A549 (cell line): ENCODE measurements around the gene NLRC5. TPM values are rescaled to one million over a fixed set of nuclear protein-coding genes. Genes with fewer than 3 reads are reported as not detected.

ENCODE experiments used
- ATAC-seq, 2 experiments: fragments of 200-7000 bp in 1 of 2; fragments of >200 bp in 1 of 2; cut with Nextera tagmentation in 1 of 2; cut with Tn5 transposase in 1 of 2; 3 replicates each; pipeline versions ENCODE4 v1.8.0 to v1.9.1; 2018 to 2020; ENCODE audit warnings: mild to moderate bottlenecking in 1 of 2, moderate library complexity in 1 of 2
- CTCF ChIA-PET: fragments of 300-600 bp; sonication (Branson Sonifier 250); formaldehyde crosslinking; extraction: SDS; loops from one replicate; lab custom pipeline; 2021; ENCODE audit warnings: antibody characterized with exemption, inconsistent platforms; lab: Yijun Ruan, JAX
- POLR2A ChIA-PET: fragments of 350-600 bp; formaldehyde crosslinking; extraction: SDS; loops from one replicate; lab custom pipeline; 2021; ENCODE audit warnings: antibody characterized with exemption, inconsistent platforms; lab: Yijun Ruan, JAX
- DNase-seq, 2 experiments: peaks; one replicate each; pipeline versions ENCODE4 v3.0.0 to v3.0.0-alpha.2; 2011 to 2016; ENCODE audit warnings: low read depth in 1 of 2, low spot score in 1 of 2
- FAIRE-seq: peaks from 2 replicates; lab custom pipeline; 2011; peaks lifted over from hg19 to GRCh38; lab: Jason Lieb, UNC
- H3K27ac ChIP-seq, 2 experiments: fragments of >200 bp; sonication (Bioruptor Twin); formaldehyde crosslinking; 3 replicates each; pipeline ENCODE4 v1.5.1; 2016 to 2017
- H3K4me1 ChIP-seq: fragments of >200 bp; sonication (Bioruptor Twin); formaldehyde crosslinking; 3 replicates; pipeline ENCODE4 v1.6.1; 2016
- H3K4me2 ChIP-seq: fragments of >200 bp; sonication (Bioruptor Twin); formaldehyde crosslinking; 3 replicates; pipeline ENCODE4 v1.6.1; 2016
- H3K4me3 ChIP-seq: fragments of >200 bp; sonication (Bioruptor Twin); formaldehyde crosslinking; 3 replicates; pipeline ENCODE4 v1.5.1; 2016
- H3K9me3 ChIP-seq: fragments of >200 bp; sonication (Bioruptor Twin); formaldehyde crosslinking; 3 replicates; pipeline ENCODE4 v1.6.1; 2016
- CBX2 ChIP-seq: fragments of 200-600 bp; sonication (generic); IDR thresholded peaks from 2 replicates; pipeline ENCODE4 v1.6.1; 2016; ENCODE audit warnings: low read depth, mild to moderate bottlenecking, borderline replicate concordance
- CBX8 ChIP-seq: fragments of 200-600 bp; sonication (generic); IDR thresholded peaks from 2 replicates; pipeline ENCODE4 v1.6.1; 2016
- CHD2 ChIP-seq: fragments of 150-350 bp; IDR thresholded peaks from 2 replicates; pipeline ENCODE4 v1.6.1; 2014; ENCODE audit warnings: low read length; ENCODE audit not compliant: partially characterized antibody
- EHMT2 ChIP-seq: fragments of 200-600 bp; sonication (generic); IDR thresholded peaks from 2 replicates; pipeline ENCODE4 v1.6.1; 2016; ENCODE audit warnings: antibody characterized with exemption, low read depth, mild to moderate bottlenecking, moderate library complexity
- EP300 ChIP-seq, 2 experiments: fragments of >200 bp; sonication (Bioruptor Twin); formaldehyde crosslinking; IDR thresholded peaks; 2 replicates in 1 of 2; 3 replicates in 1 of 2; pipeline ENCODE4 v1.6.1; 2016 to 2017
- FOSB ChIP-seq: fragments of 250-450 bp; sonication (Bioruptor Pico); IDR thresholded peaks from 2 replicates; pipeline ENCODE4 v1.5.0; 2020; ENCODE audit warnings: mild to moderate bottlenecking, moderate library complexity
- GATA3 ChIP-seq: IDR thresholded peaks from 2 replicates; pipeline ENCODE4 v1.6.1; 2012; ENCODE audit warnings: borderline replicate concordance
- HOXB5 ChIP-seq: fragments of 250-450 bp; sonication (Bioruptor Pico); IDR thresholded peaks from 2 replicates; pipeline ENCODE4 v1.5.0; 2020; ENCODE audit warnings: mild to moderate bottlenecking, moderate library complexity
- KDM5A ChIP-seq: fragments of 200-600 bp; sonication (generic); IDR thresholded peaks from 2 replicates; pipeline ENCODE4 v1.6.1; 2016; ENCODE audit warnings: antibody characterized with exemption, mild to moderate bottlenecking
- MAFK ChIP-seq: fragments of 450-650 bp; IDR thresholded peaks from 2 replicates; pipeline ENCODE4 v1.6.1; 2014; ENCODE audit not compliant: partially characterized antibody
- MAX ChIP-seq: IDR thresholded peaks from 2 replicates; pipeline ENCODE4 v1.6.1; 2012
- PHF8 ChIP-seq: fragments of 200-600 bp; sonication (generic); IDR thresholded peaks from 2 replicates; pipeline ENCODE4 v1.6.1; 2016; ENCODE audit warnings: low read depth, mild to moderate bottlenecking, antibody characterized with exemption, moderate library complexity, borderline replicate concordance
- POLR2AphosphoS2 ChIP-seq: conservative IDR thresholded peaks from 2 replicates; pipeline ENCODE4 v1.6.1; 2012; ENCODE audit warnings: low read length, improper control_type of control experiment, inconsistent platforms
- RAD21 ChIP-seq, 2 experiments: fragments of >200 bp in 1 of 2; sonication (Bioruptor Twin) in 1 of 2; formaldehyde crosslinking in 1 of 2; IDR thresholded peaks in 1 of 2; conservative IDR thresholded peaks in 1 of 2; 2 replicates in 1 of 2; 3 replicates in 1 of 2; pipeline ENCODE4 v1.6.1; 2012 to 2018; ENCODE audit warnings: inconsistent platforms in 1 of 2
- RARB ChIP-seq: fragments of 250-450 bp; sonication (Bioruptor Pico); IDR thresholded peaks from 2 replicates; pipeline ENCODE4 v1.8.0; 2021; ENCODE audit warnings: mild to moderate bottlenecking, moderate library complexity
- RCOR1 ChIP-seq: fragments of 150-350 bp; IDR thresholded peaks from 2 replicates; pipeline ENCODE4 v1.6.1; 2014; ENCODE audit warnings: antibody characterized with exemption, low read length, low read depth
- RFX5 ChIP-seq: fragments of 450-650 bp; IDR thresholded peaks from 2 replicates; pipeline ENCODE4 v1.7.1; 2014; ENCODE audit warnings: antibody characterized with exemption, mild to moderate bottlenecking, moderate library complexity
- SMC3 ChIP-seq: fragments of >200 bp; sonication (Bioruptor Twin); formaldehyde crosslinking; IDR thresholded peaks from 3 replicates; pipeline ENCODE4 v1.6.1; 2018; ENCODE audit warnings: inconsistent platforms
- SREBF2 ChIP-seq: fragments of 450-650 bp; IDR thresholded peaks from 2 replicates; pipeline ENCODE4 v1.6.1; 2014; ENCODE audit warnings: mild to moderate bottlenecking, moderate library complexity
- ZC3H11A ChIP-seq: fragments of 450-650 bp; IDR thresholded peaks from 2 replicates; pipeline ENCODE4 v1.6.1; 2014; ENCODE audit warnings: antibody characterized with exemption, mild to moderate bottlenecking
- ZNF302 ChIP-seq: fragments of 250-450 bp; sonication (Bioruptor Pico); IDR thresholded peaks from 2 replicates; pipeline ENCODE4 v1.9.0; 2021; ENCODE audit warnings: inconsistent platforms, mild to moderate bottlenecking, moderate library complexity
- WGBS: methylation state at CpG from one replicate; pipeline ENCODE4 v1.1.6; 2017; ENCODE audit errors: missing lambda C conversion rate; 5-methylcytosine and 5-hydroxymethylcytosine counted together
- polyA plus RNA-seq, 4 experiments: library from polyadenylated mRNA; depleted of rRNA in 3 of 4; stranded (reverse); fragments of >200 nt; fragmentation: RNase III in 1 of 4; extraction: RNeasy Plus Mini Kit Qiagen cat#74134 plus additional on column Dnase treatment in 1 of 4; gene quantifications; 2 replicates in 3 of 4; 3 replicates in 1 of 4; pipeline ENCODE4 v1.2.3, GENCODE V29; 2011 to 2017
- TF ChIP-seq, protein P1 (sequence below): fragments of 200-600 bp; sonication (generic); IDR thresholded peaks from 2 replicates; pipeline ENCODE4 v1.6.1; 2016; ENCODE audit warnings: antibody characterized with exemption, mild to moderate bottlenecking, moderate library complexity
- TF ChIP-seq, protein P2 (sequence below): IDR thresholded peaks from 2 replicates; pipeline ENCODE4 v1.6.1; 2012
- TF ChIP-seq, protein P3 (sequence below): fragments of 250-450 bp; sonication (Bioruptor Pico); IDR thresholded peaks from 2 replicates; pipeline ENCODE4 v1.5.0; 2021; ENCODE audit warnings: mild to moderate bottlenecking, moderate library complexity, borderline replicate concordance
- TF ChIP-seq, protein P4 (sequence below): fragments of >200 bp; sonication (Bioruptor Twin); formaldehyde crosslinking; IDR thresholded peaks from 2 replicates; pipeline ENCODE4 v1.6.1; 2016

Gene NLRC5
- polyA plus RNA-seq, 2 of the 4 experiments (the other 2 are of a cell fraction), result 2.5 to 3.6 TPM

DNA sequence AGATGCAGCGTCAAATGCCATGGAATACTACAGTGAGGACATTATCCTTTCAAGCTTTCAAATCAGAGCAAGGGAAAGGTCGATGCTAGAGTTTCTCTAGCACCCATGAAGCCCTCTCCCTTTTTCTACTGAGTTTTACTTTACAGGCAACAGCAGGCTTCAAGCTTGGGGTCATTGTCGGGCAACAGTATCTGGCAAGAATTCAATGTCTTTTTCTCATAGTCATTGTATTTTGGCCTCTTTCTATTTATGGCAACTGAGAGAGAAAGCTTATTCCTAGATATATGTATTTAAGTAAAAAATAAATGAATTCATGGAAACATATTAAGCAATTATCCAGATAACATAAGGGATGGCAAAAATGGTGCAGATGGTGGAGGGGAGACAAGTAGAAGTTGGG, 28.0 kb upstream of the NLRC5 start:
- CTCF ChIA-PET, result interaction anchor here (1.3 to 1.7 kb wide), 5 partner anchors 9 to 123 kb away, joined by 3 to 4 read pairs (median 3); no protein-coding TSS in a partner anchor
- FAIRE-seq (no peak), DNase-seq (no peak)

DNA sequence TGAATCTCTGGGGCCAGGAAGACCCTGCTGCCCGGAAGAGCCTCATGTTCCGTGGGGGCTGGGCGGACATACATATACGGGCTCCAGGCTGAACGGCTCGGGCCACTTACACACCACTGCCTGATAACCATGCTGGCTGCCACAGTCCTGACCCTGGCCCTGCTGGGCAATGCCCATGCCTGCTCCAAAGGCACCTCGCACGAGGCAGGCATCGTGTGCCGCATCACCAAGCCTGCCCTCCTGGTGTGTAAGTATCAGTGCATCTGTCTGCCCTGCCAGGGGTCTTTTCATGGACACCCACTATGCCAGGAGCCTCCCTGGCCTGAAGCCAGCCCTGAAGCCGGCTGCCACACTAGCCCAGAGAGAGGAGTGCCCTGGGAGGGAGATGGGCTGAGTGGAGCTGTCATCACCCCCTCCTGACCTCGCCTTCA, 27.5 kb upstream of the NLRC5 start, which contains the start of gene CETP:
Gene CETP (plus strand): TSS at position 100 of the 431 bp plus-strand sequence. CDS start 30 bp downstream, at position 130.
- CTCF ChIA-PET, result interaction anchor here (1.0 to 1.7 kb wide), 7 partner anchors 10 to 122 kb away, joined by 3 to 4 read pairs (median 4); no protein-coding TSS in a partner anchor
- no peak within 1 kb of the TSS for H3K27ac ChIP-seq
- no peaks in the 10 kb centered on the region for H3K9me3 ChIP-seq
- DNase-seq (no peak), FAIRE-seq (no peak), ATAC-seq (no peak)
- POLR2A ChIA-PET, result no interaction called here
- WGBS, result 77% methylated on average over 12 of the region's 12 CpGs
- H3K4me2 ChIP-seq, result no peak within 1 kb of the TSS
- H3K4me1 ChIP-seq, result 0 out of 3 replicates have a peak, but pooled peaks cover 3% of the 10 kb centered on the region
- H3K4me3 ChIP-seq, result no peak within 1 kb of the TSS
- no peak for TF ChIP-seq MAX
- TF ChIP-seq FOSB (CRISPR knock-in tag), result no peak
- TF ChIP-seq CBX2, result no peak
- TF ChIP-seq RCOR1, result no peak
- no peak for TF ChIP-seq EHMT2
- TF ChIP-seq RFX5, result no peak
- TF ChIP-seq, protein P1, sequence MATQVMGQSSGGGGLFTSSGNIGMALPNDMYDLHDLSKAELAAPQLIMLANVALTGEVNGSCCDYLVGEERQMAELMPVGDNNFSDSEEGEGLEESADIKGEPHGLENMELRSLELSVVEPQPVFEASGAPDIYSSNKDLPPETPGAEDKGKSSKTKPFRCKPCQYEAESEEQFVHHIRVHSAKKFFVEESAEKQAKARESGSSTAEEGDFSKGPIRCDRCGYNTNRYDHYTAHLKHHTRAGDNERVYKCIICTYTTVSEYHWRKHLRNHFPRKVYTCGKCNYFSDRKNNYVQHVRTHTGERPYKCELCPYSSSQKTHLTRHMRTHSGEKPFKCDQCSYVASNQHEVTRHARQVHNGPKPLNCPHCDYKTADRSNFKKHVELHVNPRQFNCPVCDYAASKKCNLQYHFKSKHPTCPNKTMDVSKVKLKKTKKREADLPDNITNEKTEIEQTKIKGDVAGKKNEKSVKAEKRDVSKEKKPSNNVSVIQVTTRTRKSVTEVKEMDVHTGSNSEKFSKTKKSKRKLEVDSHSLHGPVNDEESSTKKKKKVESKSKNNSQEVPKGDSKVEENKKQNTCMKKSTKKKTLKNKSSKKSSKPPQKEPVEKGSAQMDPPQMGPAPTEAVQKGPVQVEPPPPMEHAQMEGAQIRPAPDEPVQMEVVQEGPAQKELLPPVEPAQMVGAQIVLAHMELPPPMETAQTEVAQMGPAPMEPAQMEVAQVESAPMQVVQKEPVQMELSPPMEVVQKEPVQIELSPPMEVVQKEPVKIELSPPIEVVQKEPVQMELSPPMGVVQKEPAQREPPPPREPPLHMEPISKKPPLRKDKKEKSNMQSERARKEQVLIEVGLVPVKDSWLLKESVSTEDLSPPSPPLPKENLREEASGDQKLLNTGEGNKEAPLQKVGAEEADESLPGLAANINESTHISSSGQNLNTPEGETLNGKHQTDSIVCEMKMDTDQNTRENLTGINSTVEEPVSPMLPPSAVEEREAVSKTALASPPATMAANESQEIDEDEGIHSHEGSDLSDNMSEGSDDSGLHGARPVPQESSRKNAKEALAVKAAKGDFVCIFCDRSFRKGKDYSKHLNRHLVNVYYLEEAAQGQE, result no peak
- no peak for TF ChIP-seq RAD21 (conservative IDR thresholded peaks at IDR 0.05 in 1 of 2, IDR thresholded peaks at IDR 0.05 in 1 of 2)
- no peak for TF ChIP-seq GATA3
- no peak for TF ChIP-seq EP300 (IDR thresholded peaks at IDR 0.05)
- TF ChIP-seq PHF8, result no peak
- TF ChIP-seq, protein P2, sequence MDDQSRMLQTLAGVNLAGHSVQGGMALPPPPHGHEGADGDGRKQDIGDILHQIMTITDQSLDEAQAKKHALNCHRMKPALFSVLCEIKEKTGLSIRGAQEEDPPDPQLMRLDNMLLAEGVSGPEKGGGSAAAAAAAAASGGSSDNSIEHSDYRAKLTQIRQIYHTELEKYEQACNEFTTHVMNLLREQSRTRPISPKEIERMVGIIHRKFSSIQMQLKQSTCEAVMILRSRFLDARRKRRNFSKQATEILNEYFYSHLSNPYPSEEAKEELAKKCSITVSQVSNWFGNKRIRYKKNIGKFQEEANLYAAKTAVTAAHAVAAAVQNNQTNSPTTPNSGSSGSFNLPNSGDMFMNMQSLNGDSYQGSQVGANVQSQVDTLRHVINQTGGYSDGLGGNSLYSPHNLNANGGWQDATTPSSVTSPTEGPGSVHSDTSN, result no peak
- TF ChIP-seq SMC3, result no peak
- TF ChIP-seq ZC3H11A, result no peak
- TF ChIP-seq HOXB5, result no peak
- no peak for TF ChIP-seq ZNF302 (CRISPR knock-in tag)
- TF ChIP-seq, all 56 proteins: peak for 0

More for the DNA sequence above, 28.0 kb upstream of the NLRC5 start:
- Histone ChIP-seq H3K9me3 (no peaks in the 10 kb centered on the region), H3K4me2 (no peak overlapping the region), H3K4me1 (0 out of 3 replicates have a peak, but pooled peaks cover 3% of the 10 kb centered on the region), H3K4me3 (no peak overlapping the region)
- 56% methylated on average over 3 of the region's 3 CpGs for WGBS
- TF ChIP-seq EP300 (IDR thresholded peaks at IDR 0.05), result no peak
- TF ChIP-seq FOSB (CRISPR knock-in tag), result no peak
- no peak for TF ChIP-seq POLR2AphosphoS2
- TF ChIP-seq RFX5, result no peak
- no peak for TF ChIP-seq SREBF2
- no peak for TF ChIP-seq SMC3
- no peak for TF ChIP-seq CHD2
- TF ChIP-seq KDM5A, result no peak
- no peak for TF ChIP-seq RARB (CRISPR knock-in tag)
- TF ChIP-seq MAFK, result no peak
- TF ChIP-seq, protein P3, sequence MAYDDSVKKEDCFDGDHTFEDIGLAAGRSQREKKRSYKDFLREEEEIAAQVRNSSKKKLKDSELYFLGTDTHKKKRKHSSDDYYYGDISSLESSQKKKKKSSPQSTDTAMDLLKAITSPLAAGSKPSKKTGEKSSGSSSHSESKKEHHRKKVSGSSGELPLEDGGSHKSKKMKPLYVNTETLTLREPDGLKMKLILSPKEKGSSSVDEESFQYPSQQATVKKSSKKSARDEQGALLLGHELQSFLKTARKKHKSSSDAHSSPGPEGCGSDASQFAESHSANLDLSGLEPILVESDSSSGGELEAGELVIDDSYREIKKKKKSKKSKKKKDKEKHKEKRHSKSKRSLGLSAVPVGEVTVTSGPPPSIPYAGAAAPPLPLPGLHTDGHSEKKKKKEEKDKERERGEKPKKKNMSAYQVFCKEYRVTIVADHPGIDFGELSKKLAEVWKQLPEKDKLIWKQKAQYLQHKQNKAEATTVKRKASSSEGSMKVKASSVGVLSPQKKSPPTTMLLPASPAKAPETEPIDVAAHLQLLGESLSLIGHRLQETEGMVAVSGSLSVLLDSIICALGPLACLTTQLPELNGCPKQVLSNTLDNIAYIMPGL (CRISPR knock-in tag), result no peak
- no peak for TF ChIP-seq CBX8
- no peak for TF ChIP-seq HOXB5
- no peak for TF ChIP-seq MAX
- TF ChIP-seq, protein P4, sequence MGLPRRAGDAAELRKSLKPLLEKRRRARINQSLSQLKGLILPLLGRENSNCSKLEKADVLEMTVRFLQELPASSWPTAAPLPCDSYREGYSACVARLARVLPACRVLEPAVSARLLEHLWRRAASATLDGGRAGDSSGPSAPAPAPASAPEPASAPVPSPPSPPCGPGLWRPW, result no peak
- no peak for TF ChIP-seq RCOR1
- TF ChIP-seq, all 56 proteins: peak for 0
- ATAC-seq, result no peak
- no peak overlapping the region for H3K27ac ChIP-seq
- POLR2A ChIA-PET, result no interaction called here
